Breast epithelium (tissue), 4 donors: ENCODE measurements around the gene FIBCD1. TPM values are rescaled to one million over a fixed set of nuclear protein-coding genes. Genes with fewer than 3 reads are reported as not detected.
A peak's percentile ranks its signal among the peaks of the same experiment; 100 is the strongest.

Experiments
- DNase-seq, 2 donors: peaks; one replicate each; pipeline ENCODE4 v3.0.0-alpha.2; 2019; ENCODE audit warnings: low spot score in 2 of 2
- H3K27ac ChIP-seq, 2 donors: fragments of 200-600 bp; sonication (generic) in 1 of 2; one replicate each; pipeline ENCODE4 v1.5.1; 2016 to 2019; ENCODE audit warnings: mild to moderate bottlenecking in 1 of 2
- H3K27me3 ChIP-seq, 2 donors: fragments of 200-600 bp; sonication (generic) in 1 of 2; one replicate each; pipeline versions ENCODE4 v1.5.1 to v1.6.0; 2017 to 2019; ENCODE audit warnings: control low read depth in 1 of 2, mild to moderate bottlenecking in 1 of 2
- H3K36me3 ChIP-seq: fragments of 200-600 bp; one replicate; pipeline ENCODE4 v1.5.1; 2019
- H3K4me1 ChIP-seq, 2 donors: fragments of 200-600 bp; sonication (generic); one replicate each; pipeline ENCODE4 v1.5.1; 2016 to 2019; ENCODE audit warnings: control low read depth in 1 of 2
- H3K4me3 ChIP-seq, 3 donors: fragments of 200-600 bp; sonication (generic); 1 replicate in 2 of 3; 2 replicates in 1 of 3; pipeline ENCODE4 v1.5.1; 2016 to 2019; ENCODE audit warnings: mild to moderate bottlenecking in 3 of 3, moderate library complexity in 2 of 3
- H3K9me3 ChIP-seq, 2 donors: fragments of 200-600 bp; sonication (generic) in 1 of 2; one replicate each; pipeline ENCODE4 v1.5.1; 2016 to 2019; ENCODE audit warnings: control low read depth in 1 of 2
- POLR2A ChIP-seq: fragments of 450-650 bp; IDR thresholded peaks from one replicate; pipeline ENCODE4 v1.6.1; 2016; ENCODE audit warnings: antibody characterized with exemption, mild to moderate bottlenecking, moderate library complexity
- POLR2AphosphoS5 ChIP-seq, 3 donors: sonication (generic); formaldehyde crosslinking; IDR thresholded peaks; one replicate each; pipeline ENCODE4 v1.6.1; 2017; ENCODE audit warnings: antibody characterized with exemption in 3 of 3
- intact Hi-C: fragments of 100-400 bp; cut with DNase I; formaldehyde crosslinking; loops from one replicate; pipeline ENCODE4 v1.15.1; 2023; ENCODE audit warnings: low total_unique reads
- total RNA-seq, 3 donors: library from RNA; depleted of rRNA; stranded (reverse); fragments of >200 nt; gene quantifications; one replicate each; pipeline ENCODE4 v1.1.0, GENCODE V29; 2016
- TF ChIP-seq, protein P1 (sequence below), 3 donors: fragments of 450-650 bp; IDR thresholded peaks; one replicate each; pipeline ENCODE4 v1.5.1; 2016 to 2017; ENCODE audit warnings: antibody characterized with exemption in 3 of 3, mild to moderate bottlenecking in 3 of 3, moderate library complexity in 3 of 3

The FIBCD1 gene
- total RNA-seq, 3 donors from 2014 or later = 0.16 to 0.44 TPM; not detected in 1

DNA sequence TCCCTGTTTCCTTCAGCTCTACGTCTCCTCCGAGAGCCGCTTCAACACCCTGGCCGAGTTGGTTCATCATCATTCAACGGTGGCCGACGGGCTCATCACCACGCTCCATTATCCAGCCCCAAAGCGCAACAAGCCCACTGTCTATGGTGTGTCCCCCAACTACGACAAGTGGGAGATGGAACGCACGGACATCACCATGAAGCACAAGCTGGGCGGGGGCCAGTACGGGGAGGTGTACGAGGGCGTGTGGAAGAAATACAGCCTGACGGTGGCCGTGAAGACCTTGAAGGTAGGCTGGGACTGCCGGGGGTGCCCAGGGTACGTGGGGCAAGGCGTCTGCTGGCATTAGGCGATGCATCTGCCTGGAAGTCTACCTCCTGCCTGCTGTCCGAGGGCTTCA is 76.3 kb downstream of the FIBCD1 start:
- no peak overlapping the region for H3K4me3 ChIP-seq
- no peaks in the 10 kb centered on the region for H3K9me3 ChIP-seq
- no peaks in the 10 kb centered on the region for H3K27me3 ChIP-seq
- TF ChIP-seq POLR2A (no peak), POLR2AphosphoS5 (IDR thresholded peaks at IDR 0.05) (no peak)
- TF ChIP-seq, protein P1, sequence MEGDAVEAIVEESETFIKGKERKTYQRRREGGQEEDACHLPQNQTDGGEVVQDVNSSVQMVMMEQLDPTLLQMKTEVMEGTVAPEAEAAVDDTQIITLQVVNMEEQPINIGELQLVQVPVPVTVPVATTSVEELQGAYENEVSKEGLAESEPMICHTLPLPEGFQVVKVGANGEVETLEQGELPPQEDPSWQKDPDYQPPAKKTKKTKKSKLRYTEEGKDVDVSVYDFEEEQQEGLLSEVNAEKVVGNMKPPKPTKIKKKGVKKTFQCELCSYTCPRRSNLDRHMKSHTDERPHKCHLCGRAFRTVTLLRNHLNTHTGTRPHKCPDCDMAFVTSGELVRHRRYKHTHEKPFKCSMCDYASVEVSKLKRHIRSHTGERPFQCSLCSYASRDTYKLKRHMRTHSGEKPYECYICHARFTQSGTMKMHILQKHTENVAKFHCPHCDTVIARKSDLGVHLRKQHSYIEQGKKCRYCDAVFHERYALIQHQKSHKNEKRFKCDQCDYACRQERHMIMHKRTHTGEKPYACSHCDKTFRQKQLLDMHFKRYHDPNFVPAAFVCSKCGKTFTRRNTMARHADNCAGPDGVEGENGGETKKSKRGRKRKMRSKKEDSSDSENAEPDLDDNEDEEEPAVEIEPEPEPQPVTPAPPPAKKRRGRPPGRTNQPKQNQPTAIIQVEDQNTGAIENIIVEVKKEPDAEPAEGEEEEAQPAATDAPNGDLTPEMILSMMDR (IDR thresholded peaks at IDR 0.05) = no peak
- intact Hi-C loops = loop anchor here (10.0 kb wide), 1 partner anchor 158 kb away; no protein-coding TSS in a partner anchor
- H3K27ac ChIP-seq = peak overlapping the region; percentile 21 to 46
- H3K4me1 ChIP-seq = peaks cover 3 to 9% of the 10 kb centered on the region in 2 donors
- no peaks in the 10 kb centered on the region for H3K36me3 ChIP-seq
- DNase-seq = no peak

DNA sequence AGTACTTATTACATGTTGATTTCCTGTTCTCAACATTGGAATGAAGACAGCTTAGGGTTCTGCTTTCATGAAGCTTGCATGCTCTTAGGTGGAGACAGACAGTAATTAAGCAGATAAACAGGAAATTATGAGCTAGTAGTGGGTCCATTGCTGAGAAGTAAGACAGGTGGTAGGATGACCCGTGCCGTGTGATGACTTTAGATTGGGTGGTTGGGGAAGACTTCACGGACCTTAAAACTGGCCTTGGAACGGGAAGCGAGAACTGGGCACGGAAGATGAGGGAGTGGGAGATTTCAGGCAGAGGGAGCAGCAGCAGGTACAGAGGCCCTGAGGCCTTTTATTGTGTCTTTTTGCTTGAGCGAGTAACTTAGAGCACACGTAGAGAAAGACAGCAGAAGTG is 76.8 kb downstream of the FIBCD1 start:
- H3K36me3 ChIP-seq = no peaks in the 10 kb centered on the region
- no peak overlapping the region for H3K4me3 ChIP-seq
- peaks cover 5 to 14% of the 10 kb centered on the region in 2 donors for H3K4me1 ChIP-seq
- H3K27ac ChIP-seq = peak overlapping the region; percentile 46 to 67
- no peaks in the 10 kb centered on the region for H3K27me3 ChIP-seq
- no peak for DNase-seq
- H3K9me3 ChIP-seq = no peaks in the 10 kb centered on the region
- TF ChIP-seq, protein P1 (IDR thresholded peaks at IDR 0.05) = no peak
- TF ChIP-seq POLR2A (no peak), POLR2AphosphoS5 (IDR thresholded peaks at IDR 0.05) (no peak)
- intact Hi-C loops = loop anchor here (10.0 kb wide), 1 partner anchor 157 kb away; no protein-coding TSS in a partner anchor

DNA sequence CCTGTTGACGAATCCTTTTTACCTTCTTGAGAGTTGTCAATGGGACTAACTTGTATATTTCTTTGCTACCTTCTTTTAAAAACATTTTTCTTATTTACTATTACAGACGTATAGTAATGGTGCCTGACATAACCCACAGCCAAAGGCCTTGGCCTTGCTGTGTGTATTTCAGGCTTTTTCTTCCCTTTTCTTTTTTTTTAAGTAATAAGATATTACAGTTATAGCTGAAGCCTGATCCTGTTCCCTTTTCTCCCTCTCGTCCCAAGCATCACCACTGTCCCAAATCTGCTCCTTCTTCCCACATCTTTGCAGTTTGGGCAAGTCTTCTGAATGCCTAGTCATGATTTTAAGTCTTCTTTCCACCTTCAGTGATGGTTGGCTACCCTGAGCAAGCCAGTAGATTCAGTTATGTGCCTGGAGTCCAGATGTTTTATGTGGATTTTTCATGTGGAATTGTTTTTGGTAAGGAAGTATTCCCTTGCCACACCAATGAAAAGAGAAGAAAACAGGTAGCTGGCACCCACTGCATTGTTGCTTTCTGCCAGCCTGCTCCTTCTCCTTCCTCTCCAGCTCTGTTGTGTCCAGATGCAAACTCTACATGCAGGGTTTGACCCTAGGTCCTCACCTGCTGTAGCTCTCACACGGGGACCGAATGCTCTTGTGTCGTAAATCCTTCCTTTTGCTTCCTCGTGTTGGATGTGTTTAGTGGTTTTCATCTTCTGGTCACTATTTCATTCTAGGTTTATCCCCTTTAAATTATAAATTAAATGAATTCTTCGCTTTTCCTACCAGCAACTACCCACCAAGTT is 77.5 kb downstream of the FIBCD1 start:
- H3K4me1 ChIP-seq = peaks cover 5 to 17% of the 10 kb centered on the region in 2 donors

DNA sequence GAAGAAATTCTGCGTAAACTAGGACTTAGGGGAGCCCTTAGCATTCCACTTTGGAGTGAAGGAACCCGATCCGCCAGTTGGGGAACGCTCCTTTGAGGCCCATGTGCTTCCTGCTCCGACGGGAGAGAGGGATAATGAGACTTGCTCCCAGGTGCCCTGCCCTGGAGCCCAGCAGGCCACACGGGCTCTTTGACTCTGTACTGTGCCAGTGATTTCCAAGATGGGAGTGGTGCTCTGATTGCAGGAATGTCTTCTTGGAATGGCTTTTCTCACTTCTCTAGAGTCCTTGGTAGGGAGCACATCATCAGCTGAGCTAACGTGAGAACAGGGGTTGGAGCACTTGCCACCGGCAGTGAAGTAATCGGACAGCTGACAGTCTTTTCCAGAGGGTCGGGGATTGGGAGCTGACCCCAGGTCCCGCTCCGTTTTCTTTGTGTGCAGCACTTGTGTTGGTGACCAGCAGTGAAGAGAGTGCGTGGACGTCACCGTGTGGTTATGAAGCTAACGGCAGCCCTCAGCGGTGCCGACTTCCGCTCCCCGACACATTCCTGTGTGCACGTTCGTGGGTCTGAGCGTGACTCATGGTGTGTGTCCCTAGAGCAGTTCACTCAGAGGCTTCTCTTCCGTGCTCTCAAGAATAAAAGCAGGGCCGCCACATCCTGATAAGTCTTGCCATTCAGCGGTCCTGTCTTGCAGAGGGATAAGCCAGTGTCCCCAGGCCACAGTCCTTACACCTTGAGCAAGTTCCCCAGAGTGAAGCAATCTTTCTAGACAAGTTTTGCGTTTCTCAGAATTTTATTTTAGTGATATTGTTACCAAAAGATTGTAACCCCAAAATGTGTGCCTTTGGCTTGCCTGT is 78.4 kb downstream of the FIBCD1 start:
- TF ChIP-seq, protein P1 (IDR thresholded peaks at IDR 0.05) = peak in 1 of 3 donors; percentile 17
- TF ChIP-seq POLR2AphosphoS5 (IDR thresholded peaks at IDR 0.05) (peak; percentile 48 to 78 (median 61)), POLR2A (no peak)
- Histone ChIP-seq H3K4me1 (peaks cover 5 to 17% of the 10 kb centered on the region in 2 donors), H3K36me3 (no peaks in the 10 kb centered on the region), H3K27ac (peak overlapping the region; percentile 67 to 85), H3K4me3 (peak overlapping the region in 1 of 3 donors; percentile 35), H3K27me3 (no peaks in the 10 kb centered on the region), H3K9me3 (no peaks in the 10 kb centered on the region)
- intact Hi-C loops = loop anchor here (10.0 kb wide), 1 partner anchor 156 kb away; no protein-coding TSS in a partner anchor
- DNase-seq = peak in 1 of 2 donors; percentile 63

More for the DNA sequence above, 77.5 kb downstream of the FIBCD1 start:
- intact Hi-C loops = loop anchor here (10.0 kb wide), 1 partner anchor 157 kb away; no protein-coding TSS in a partner anchor
- Histone ChIP-seq H3K27me3 (no peaks in the 10 kb centered on the region), H3K4me3 (no peak overlapping the region), H3K27ac (peak overlapping the region in 1 of 2 donors; percentile 67), H3K36me3 (no peaks in the 10 kb centered on the region), H3K9me3 (no peaks in the 10 kb centered on the region)
- no peak for TF ChIP-seq POLR2A
- no peak for TF ChIP-seq POLR2AphosphoS5 (IDR thresholded peaks at IDR 0.05)
- no peak for DNase-seq
